HepG2 (cell line): ENCODE measurements around the gene MEF2B. TPM values are rescaled to one million over a fixed set of nuclear protein-coding genes. Genes with fewer than 3 reads are reported as not detected.

Source experiments
- ARID3A ChIP-seq: IDR thresholded peaks from 2 replicates; pipeline ENCODE4 v1.6.1; 2012; ENCODE audit warnings: low read depth, low read length, improper control_type of control experiment
- DPF2 ChIP-seq: sonication (generic); formaldehyde crosslinking; IDR thresholded peaks from 2 replicates; pipeline ENCODE4 v1.4.0; 2020; ENCODE audit warnings: mild to moderate bottlenecking, low read depth, missing genetic modification reagents, borderline replicate concordance
- FIP1L1 ChIP-seq: fragments of 200-400 bp; formaldehyde crosslinking; IDR thresholded peaks from 2 replicates; pipeline ENCODE4 v1.6.1; 2018; ENCODE audit warnings: low read depth, mild to moderate bottlenecking, low read length, moderate library complexity, borderline replicate concordance; ENCODE audit not compliant: insufficient read depth
- FOSL2 ChIP-seq: sonication (generic); formaldehyde crosslinking; IDR thresholded peaks from 2 replicates; pipeline ENCODE4 v1.4.0; 2020; ENCODE audit warnings: missing genetic modification reagents
- HNRNPH1 ChIP-seq: fragments of 200-400 bp; formaldehyde crosslinking; optimal IDR thresholded peaks from 2 replicates; pipeline ENCODE3; 2017; ENCODE audit warnings: mild to moderate bottlenecking, low read depth, low read length
- HNRNPLL ChIP-seq: fragments of 200-400 bp; formaldehyde crosslinking; IDR thresholded peaks from 2 replicates; pipeline ENCODE4 v1.6.1; 2017; ENCODE audit warnings: mild to moderate bottlenecking, low read depth, low read length; ENCODE audit not compliant: poor library complexity, severe bottlenecking
- IRF2 ChIP-seq: IDR thresholded peaks from 2 replicates; pipeline ENCODE4 v1.6.1; 2018; ENCODE audit warnings: missing genetic modification reagents, missing compliant biosample characterization
- KLF16 ChIP-seq, 2 experiments: sonication (generic) in 1 of 2; formaldehyde crosslinking in 1 of 2; IDR thresholded peaks; 2 replicates each; pipeline versions ENCODE4 v1.6.1 to v1.8.0; 2016 to 2023; ENCODE audit warnings: missing genetic modification reagents in 2 of 2, missing compliant biosample characterization in 1 of 2
- LCORL ChIP-seq, 2 experiments: fragments of 450-650 bp in 1 of 2; sonication (generic) in 1 of 2; formaldehyde crosslinking in 1 of 2; IDR thresholded peaks; 2 replicates each; pipeline versions ENCODE4 v1.5.0 to v1.6.1; 2017 to 2020; ENCODE audit warnings: antibody characterized with exemption in 1 of 2, missing genetic modification reagents in 1 of 2
- MEIS2 ChIP-seq: sonication (generic); formaldehyde crosslinking; IDR thresholded peaks from 2 replicates; pipeline ENCODE4 v1.9.0; 2021; ENCODE audit warnings: mild to moderate bottlenecking, missing genetic modification reagents
- NR1H2 ChIP-seq: sonication (generic); formaldehyde crosslinking; IDR thresholded peaks from 2 replicates; pipeline ENCODE4 v1.8.1; 2022; ENCODE audit warnings: low read depth, missing genetic modification reagents, borderline replicate concordance
- PHF8 ChIP-seq: sonication (generic); formaldehyde crosslinking; IDR thresholded peaks from 2 replicates; pipeline ENCODE4 v1.5.0; 2020; ENCODE audit warnings: missing genetic modification reagents
- RBM39 ChIP-seq: fragments of 200-400 bp; formaldehyde crosslinking; IDR thresholded peaks from one replicate; pipeline ENCODE4 v1.6.1; 2018; ENCODE audit warnings: antibody characterized with exemption, mild to moderate bottlenecking, low read depth, low read length; ENCODE audit not compliant: poor library complexity, severe bottlenecking
- SCMH1 ChIP-seq: sonication (generic); formaldehyde crosslinking; IDR thresholded peaks from 2 replicates; pipeline ENCODE4 v1.9.0; 2021; ENCODE audit warnings: missing genetic modification reagents, mild to moderate bottlenecking, borderline replicate concordance
- SP140L ChIP-seq: sonication (generic); formaldehyde crosslinking; IDR thresholded peaks from 2 replicates; pipeline ENCODE4 v1.4.0; 2020; ENCODE audit warnings: missing genetic modification reagents, borderline replicate concordance
- THAP8 ChIP-seq: sonication (generic); formaldehyde crosslinking; IDR thresholded peaks from 2 replicates; pipeline ENCODE4 v1.5.1; 2020; ENCODE audit warnings: missing genetic modification reagents, mild to moderate bottlenecking, borderline replicate concordance
- ZBTB38 ChIP-seq: sonication (generic); formaldehyde crosslinking; IDR thresholded peaks from 2 replicates; pipeline ENCODE4 v1.5.1; 2020; ENCODE audit warnings: mild to moderate bottlenecking, missing genetic modification reagents
- ZC3H4 ChIP-seq: sonication (generic); formaldehyde crosslinking; IDR thresholded peaks from 2 replicates; pipeline ENCODE4 v1.4.0; 2020; ENCODE audit warnings: missing genetic modification reagents, borderline replicate concordance
- ZFYVE20 ChIP-seq: sonication (generic); formaldehyde crosslinking; IDR thresholded peaks from 2 replicates; pipeline ENCODE4 v1.8.0; 2023; ENCODE audit warnings: low read depth, mild to moderate bottlenecking, moderate library complexity, missing genetic modification reagents, borderline replicate concordance
- ZKSCAN8 ChIP-seq: IDR thresholded peaks from 2 replicates; pipeline ENCODE4 v1.6.1; 2016; ENCODE audit warnings: borderline replicate concordance, missing genetic modification reagents, missing compliant biosample characterization
- ZMAT3 ChIP-seq: sonication (generic); formaldehyde crosslinking; conservative IDR thresholded peaks from 2 replicates; pipeline ENCODE4 v1.7.0; 2021; ENCODE audit warnings: missing genetic modification reagents
- ZNF101 ChIP-seq: sonication (generic); formaldehyde crosslinking; IDR thresholded peaks from 2 replicates; pipeline ENCODE4 v1.4.0; 2020; ENCODE audit warnings: mild to moderate bottlenecking, low read depth, missing genetic modification reagents, borderline replicate concordance
- ZNF180 ChIP-seq: sonication (generic); formaldehyde crosslinking; IDR thresholded peaks from 2 replicates; pipeline ENCODE4 v1.4.0; 2020; ENCODE audit warnings: low read depth, missing genetic modification reagents, borderline replicate concordance
- ZNF546 ChIP-seq: sonication (generic); formaldehyde crosslinking; conservative IDR thresholded peaks from 2 replicates; pipeline ENCODE4 v1.8.1; 2023; ENCODE audit warnings: mild to moderate bottlenecking, missing genetic modification reagents
- ZNF652 ChIP-seq: IDR thresholded peaks from 2 replicates; pipeline ENCODE4 v1.6.1; 2016; ENCODE audit warnings: low read depth, borderline replicate concordance
- ZNF768 ChIP-seq: sonication (generic); formaldehyde crosslinking; IDR thresholded peaks from 2 replicates; pipeline ENCODE4 v1.4.0; 2020; ENCODE audit warnings: missing genetic modification reagents
- polyA plus RNA-seq, 8 experiments: library from polyadenylated mRNA; depleted of rRNA in 3 of 8; stranded (reverse) in 7 of 8; unstranded in 1 of 8; fragments of >200 nt; fragmentation: Illumina TruSeq in 4 of 8; extraction: Trizol in 4 of 8; gene quantifications; 2 replicates each; pipeline versions ENCODE4 v1.2.1 to v1.2.3, GENCODE V29; 2011 to 2016; ENCODE audit warnings: low read depth in 4 of 8, missing spikeins in 1 of 8, mixed read lengths in 1 of 8; ENCODE audit not compliant: insufficient read depth in 1 of 8
- total RNA-seq, 5 experiments: library from RNA; depleted of rRNA; stranded (reverse); fragments of >200 nt; fragmentation: Illumina TruSeq; extraction: Trizol; gene quantifications; 2 replicates each; pipeline ENCODE4 v1.2.3, GENCODE V29; 2016; ENCODE audit warnings: low read depth in 1 of 5
- TF ChIP-seq, protein P1 (sequence below): sonication (generic); formaldehyde crosslinking; IDR thresholded peaks from 2 replicates; pipeline ENCODE4 v1.4.0; 2020; ENCODE audit warnings: missing genetic modification reagents

The MEF2B gene
- total and polyA plus RNA-seq, 2 of the 13 experiments (the other 11 are each of a cell fraction or from before 2014, with no cell fraction given): 1.2 to 1.7 TPM

DNA sequence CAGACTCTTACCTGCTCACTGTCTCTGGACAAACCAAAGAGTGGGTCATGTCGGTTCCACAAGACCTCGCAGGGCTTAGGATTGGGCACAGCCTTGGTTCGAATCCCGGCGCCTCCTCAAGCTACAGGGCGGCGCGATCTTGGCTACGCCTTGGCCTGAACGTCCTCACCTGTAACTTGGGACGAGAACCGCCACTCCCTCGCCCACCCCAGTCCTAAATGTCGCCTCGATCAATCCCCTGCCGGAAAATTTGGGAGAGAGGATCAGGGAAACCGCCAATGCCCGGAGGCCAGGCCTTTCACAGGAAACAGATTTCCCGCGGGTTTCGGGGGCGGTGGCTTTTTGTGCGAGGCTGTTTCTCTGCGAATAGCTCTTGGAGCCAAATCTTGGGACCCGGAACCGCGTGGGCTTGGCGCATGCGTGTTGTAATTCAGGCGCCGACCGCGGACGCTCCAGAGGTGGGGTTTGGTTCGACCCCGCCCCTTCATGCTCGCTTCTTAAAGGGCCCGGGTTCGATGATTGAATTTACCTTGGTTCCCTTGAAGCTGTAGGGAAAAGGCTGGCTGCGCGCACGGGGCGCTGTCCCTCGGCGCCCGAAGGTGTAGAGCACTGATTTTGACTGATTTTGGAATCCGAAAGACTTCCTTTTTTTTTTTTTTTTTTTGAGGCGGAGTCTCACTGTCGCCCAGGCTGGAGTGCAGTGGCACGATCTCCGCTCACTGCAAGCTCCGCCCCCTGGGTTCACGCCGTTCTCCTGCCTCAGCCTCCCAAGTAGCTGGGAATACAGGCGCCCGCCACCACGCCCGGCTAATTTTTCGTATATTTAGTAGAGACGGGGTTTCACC, 33.2 kb upstream of the MEF2B start, which contains the start of gene NR2C2AP (continued):
- TF ChIP-seq HNRNPH1: no peak
- TF ChIP-seq ARID3A: no peak
- TF ChIP-seq ZNF768: no peak
- TF ChIP-seq THAP8 (CRISPR knock-in tag): no peak
- no peak for TF ChIP-seq FIP1L1
- no peak for TF ChIP-seq ZKSCAN8 (CRISPR knock-in tag)
- TF ChIP-seq RBM39: peak; percentile 56
- no peak for TF ChIP-seq LCORL (IDR thresholded peaks at IDR 0.05)
- no peak for TF ChIP-seq LCORL (CRISPR knock-in tag; IDR thresholded peaks at IDR 0.05)
- TF ChIP-seq ZNF101 (CRISPR knock-in tag): no peak
- no peak for TF ChIP-seq ZNF546 (CRISPR knock-in tag)
- no peak for TF ChIP-seq ZC3H4
- TF ChIP-seq MEIS2 (CRISPR knock-in tag): no peak
- no peak for TF ChIP-seq ZFYVE20 (CRISPR knock-in tag)
- no peak for TF ChIP-seq SCMH1 (CRISPR knock-in tag)
- peak; percentile 44; the same call in 1 of the 2 replicates for TF ChIP-seq ZBTB38
- TF ChIP-seq SP140L: no peak
- peak; percentile 50 for TF ChIP-seq HNRNPLL
- TF ChIP-seq ZNF652: no peak
- TF ChIP-seq ZMAT3 (CRISPR knock-in tag): no peak
- TF ChIP-seq KLF16 (CRISPR knock-in tag; IDR thresholded peaks at IDR 0.05): no peak; a peak in 1 of 4 replicates
- TF ChIP-seq PHF8 (CRISPR knock-in tag): peak; percentile 69
- no peak for TF ChIP-seq DPF2 (CRISPR knock-in tag)
- TF ChIP-seq NR1H2 (CRISPR knock-in tag): no peak
- no peak for TF ChIP-seq IRF2 (CRISPR knock-in tag)
- TF ChIP-seq ZNF180 (CRISPR knock-in tag): no peak
- TF ChIP-seq FOSL2: no peak
- TF ChIP-seq, protein P1, sequence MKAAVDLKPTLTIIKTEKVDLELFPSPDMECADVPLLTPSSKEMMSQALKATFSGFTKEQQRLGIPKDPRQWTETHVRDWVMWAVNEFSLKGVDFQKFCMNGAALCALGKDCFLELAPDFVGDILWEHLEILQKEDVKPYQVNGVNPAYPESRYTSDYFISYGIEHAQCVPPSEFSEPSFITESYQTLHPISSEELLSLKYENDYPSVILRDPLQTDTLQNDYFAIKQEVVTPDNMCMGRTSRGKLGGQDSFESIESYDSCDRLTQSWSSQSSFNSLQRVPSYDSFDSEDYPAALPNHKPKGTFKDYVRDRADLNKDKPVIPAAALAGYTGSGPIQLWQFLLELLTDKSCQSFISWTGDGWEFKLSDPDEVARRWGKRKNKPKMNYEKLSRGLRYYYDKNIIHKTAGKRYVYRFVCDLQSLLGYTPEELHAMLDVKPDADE (CRISPR knock-in tag): no peak
